Measurements from ENCODE around the gene HOXC6.

Gene HOXC6

GRCh38 chr12:54028314-54029201, at the start of gene HOXC6:
TSS of gene HOXC6 (plus strand) at chr12:54028440. CDS start at chr12:54028522, 82 bp downstream.
- Mint-ChIP-seq H3K9me3 (no peaks in the 10 kb centered on the region), H3K4me3 (no peak within 1 kb of the TSS), H3K27ac (no peak within 1 kb of the TSS), H3K36me3 (ENCODE audit: low read depth) (no peaks in the 10 kb centered on the region), H3K4me1 (peaks cover 19% of the 10 kb centered on the region), H3K27me3 (peaks cover 87% of the 10 kb centered on the region)
- DNase-seq: no peak
- no peak for ATAC-seq

GRCh38 chr12:53978477-53979356, 49.5 kb upstream of the HOXC6 start:
- no peak for DNase-seq
- H3K27me3 Mint-ChIP-seq: peaks cover 89% of the 10 kb centered on the region
- H3K9me3 Mint-ChIP-seq: no peaks in the 10 kb centered on the region
- no peak for ATAC-seq
- no peak overlapping the region for H3K27ac Mint-ChIP-seq
- H3K4me1 Mint-ChIP-seq: peaks cover 11% of the 10 kb centered on the region
- no peaks in the 10 kb centered on the region for H3K36me3 Mint-ChIP-seq (ENCODE audit: low read depth)
- no peak overlapping the region for H3K4me3 Mint-ChIP-seq

- Mint-ChIP-seq H3K27ac (no peak overlapping the region), H3K4me1 (peaks cover 14% of the 10 kb centered on the region), H3K4me3 (no peak overlapping the region), H3K9me3 (no peaks in the 10 kb centered on the region), H3K36me3 (ENCODE audit: low read depth) (no peaks in the 10 kb centered on the region), H3K27me3 (peaks cover 91% of the 10 kb centered on the region)
- ATAC-seq (no peak), DNase-seq (no peak)
Measured at GRCh38 chr12:53980104-53980801, 48.0 kb upstream of the HOXC6 start.

GRCh38 chr12:53980802-53981496, 47.3 kb upstream of the HOXC6 start:
- H3K4me3 Mint-ChIP-seq: no peak overlapping the region
- no peaks in the 10 kb centered on the region for H3K9me3 Mint-ChIP-seq
- ATAC-seq: no peak
- DNase-seq: no peak
- H3K27ac Mint-ChIP-seq: no peak overlapping the region
- H3K36me3 Mint-ChIP-seq (ENCODE audit: low read depth): no peaks in the 10 kb centered on the region
- H3K4me1 Mint-ChIP-seq: peaks cover 14% of the 10 kb centered on the region
- H3K27me3 Mint-ChIP-seq: peaks cover 90% of the 10 kb centered on the region

- H3K4me3 Mint-ChIP-seq: no peak overlapping the region
Measured at GRCh38 chr12:53981634-53982565, 46.3 kb upstream of the HOXC6 start.

DNA sequence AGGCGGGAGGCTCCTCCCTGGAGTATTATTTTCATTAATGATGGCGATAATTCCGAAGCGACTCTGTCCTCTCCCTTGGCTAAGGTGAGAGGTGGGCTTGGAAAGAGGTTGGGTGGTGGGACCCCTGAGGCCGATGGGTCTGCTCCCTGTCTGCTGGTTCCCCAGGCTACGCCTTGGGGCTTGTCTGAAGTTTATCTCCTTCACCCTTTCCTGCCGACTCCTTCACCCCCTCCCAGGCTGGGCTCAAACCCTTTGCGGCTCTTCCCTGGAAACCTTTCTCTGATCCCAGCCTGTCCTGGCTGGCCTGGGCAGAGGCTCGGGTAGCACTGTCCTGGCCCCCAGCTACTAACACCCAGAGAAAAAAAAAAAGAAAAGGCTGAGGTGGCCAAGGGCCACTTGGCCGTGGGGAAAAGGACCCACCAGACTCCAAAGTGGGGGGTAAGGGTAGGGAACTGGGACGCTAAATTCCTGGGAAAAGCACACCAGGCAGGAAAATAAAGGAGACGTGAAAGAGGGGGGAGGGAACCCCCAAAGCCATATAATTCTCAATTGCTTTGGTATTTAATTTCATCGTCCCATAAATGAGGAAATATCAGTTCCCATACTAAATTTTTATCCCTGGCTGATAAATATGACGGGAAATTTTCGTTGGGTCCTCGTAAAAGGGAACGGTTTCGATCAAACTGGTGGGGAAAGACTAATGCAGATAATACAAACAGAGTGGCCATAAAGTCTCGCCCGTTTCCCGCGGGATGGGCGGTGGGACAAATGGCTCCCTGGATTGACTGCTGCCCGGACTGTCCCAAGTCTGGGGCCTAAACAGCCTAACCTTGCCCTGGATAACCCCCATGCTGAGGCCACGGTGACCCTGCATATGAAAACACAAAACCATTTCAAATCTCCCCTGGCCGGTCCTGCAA, 45.3 kb upstream of the HOXC6 start:
- Mint-ChIP-seq H3K4me3 (no peak overlapping the region), H3K27me3 (peaks cover 91% of the 10 kb centered on the region), H3K9me3 (no peaks in the 10 kb centered on the region), H3K36me3 (ENCODE audit: low read depth) (no peaks in the 10 kb centered on the region), H3K27ac (no peak overlapping the region), H3K4me1 (peaks cover 17% of the 10 kb centered on the region)
- DNase-seq (no peak), ATAC-seq (no peak)

More at GRCh38 chr12:53981634-53982565, 46.3 kb upstream of the HOXC6 start:
- peaks cover 90% of the 10 kb centered on the region for H3K27me3 Mint-ChIP-seq
- ATAC-seq: no peak
- no peak for DNase-seq
- H3K4me1 Mint-ChIP-seq: peaks cover 17% of the 10 kb centered on the region
- no peak overlapping the region for H3K27ac Mint-ChIP-seq
- no peaks in the 10 kb centered on the region for H3K36me3 Mint-ChIP-seq (ENCODE audit: low read depth)
- no peaks in the 10 kb centered on the region for H3K9me3 Mint-ChIP-seq

DNA sequence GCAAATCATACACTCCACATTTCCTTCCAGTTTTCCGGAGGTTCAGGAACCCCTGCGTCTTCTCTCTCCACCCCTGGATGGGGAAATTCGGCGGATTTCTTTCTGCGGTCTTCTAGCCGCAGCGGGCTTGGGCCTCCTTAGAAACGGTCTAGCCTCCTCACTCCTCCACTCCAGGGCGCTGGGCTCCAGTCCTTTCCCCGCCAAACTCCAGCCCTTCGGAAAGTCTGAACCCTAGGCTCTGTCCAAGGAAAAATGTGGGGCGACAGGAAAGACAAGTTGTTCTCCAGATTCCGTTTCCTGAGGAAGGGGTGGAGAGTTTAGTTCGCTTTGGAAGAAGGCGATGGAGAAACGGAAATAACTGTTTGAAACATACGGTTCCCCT, 44.7 kb upstream of the HOXC6 start:
- H3K9me3 Mint-ChIP-seq: no peaks in the 10 kb centered on the region
- H3K4me1 Mint-ChIP-seq: peaks cover 17% of the 10 kb centered on the region
- peaks cover 91% of the 10 kb centered on the region for H3K27me3 Mint-ChIP-seq
- DNase-seq: no peak
- no peak overlapping the region for H3K4me3 Mint-ChIP-seq
- no peak overlapping the region for H3K27ac Mint-ChIP-seq
- H3K36me3 Mint-ChIP-seq (ENCODE audit: low read depth): no peaks in the 10 kb centered on the region
- ATAC-seq: no peak

- H3K27ac Mint-ChIP-seq: no peak overlapping the region
- ATAC-seq: no peak
- no peak for DNase-seq
- peaks cover 19% of the 10 kb centered on the region for H3K4me1 Mint-ChIP-seq
- H3K36me3 Mint-ChIP-seq (ENCODE audit: low read depth): no peaks in the 10 kb centered on the region
- no peaks in the 10 kb centered on the region for H3K9me3 Mint-ChIP-seq
- no peak overlapping the region for H3K4me3 Mint-ChIP-seq
- H3K27me3 Mint-ChIP-seq: peaks cover 90% of the 10 kb centered on the region
Measured at GRCh38 chr12:53983950-53984572, 44.2 kb upstream of the HOXC6 start.

GRCh38 chr12:53984901-53985691, 43.1 kb upstream of the HOXC6 start, which contains the start of gene HOXC10:
TSS of gene HOXC10 (plus strand) at chr12:53985146. CDS start at chr12:53985260, 114 bp downstream.
- Mint-ChIP-seq H3K9me3 (no peaks in the 10 kb centered on the region), H3K4me3 (peak within 1 kb of the TSS; percentile 29), H3K4me1 (peaks cover 30% of the 10 kb centered on the region), H3K27me3 (peaks cover 90% of the 10 kb centered on the region), H3K36me3 (ENCODE audit: low read depth) (no peaks in the 10 kb centered on the region), H3K27ac (peak within 1 kb of the TSS; percentile 76)
- DNase-seq: peak; percentile 89
- ATAC-seq: peak; percentile 68

DNA sequence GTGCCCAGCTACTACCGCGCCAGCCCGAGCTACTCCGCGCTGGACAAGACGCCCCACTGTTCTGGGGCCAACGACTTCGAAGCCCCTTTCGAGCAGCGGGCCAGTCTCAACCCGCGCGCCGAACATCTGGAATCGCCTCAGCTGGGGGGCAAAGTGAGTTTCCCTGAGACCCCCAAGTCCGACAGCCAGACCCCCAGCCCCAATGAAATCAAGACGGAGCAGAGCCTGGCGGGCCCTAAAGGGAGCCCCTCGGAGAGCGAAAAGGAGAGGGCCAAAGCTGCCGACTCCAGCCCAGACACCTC, 42.6 kb upstream of the HOXC6 start:
- H3K27ac Mint-ChIP-seq: peak overlapping the region; percentile 76
- H3K4me1 Mint-ChIP-seq: peaks cover 33% of the 10 kb centered on the region
- H3K9me3 Mint-ChIP-seq: no peaks in the 10 kb centered on the region
- H3K4me3 Mint-ChIP-seq: no peak overlapping the region
- no peaks in the 10 kb centered on the region for H3K36me3 Mint-ChIP-seq (ENCODE audit: low read depth)
- no peak for ATAC-seq
- no peak for DNase-seq
- peaks cover 90% of the 10 kb centered on the region for H3K27me3 Mint-ChIP-seq

DNA sequence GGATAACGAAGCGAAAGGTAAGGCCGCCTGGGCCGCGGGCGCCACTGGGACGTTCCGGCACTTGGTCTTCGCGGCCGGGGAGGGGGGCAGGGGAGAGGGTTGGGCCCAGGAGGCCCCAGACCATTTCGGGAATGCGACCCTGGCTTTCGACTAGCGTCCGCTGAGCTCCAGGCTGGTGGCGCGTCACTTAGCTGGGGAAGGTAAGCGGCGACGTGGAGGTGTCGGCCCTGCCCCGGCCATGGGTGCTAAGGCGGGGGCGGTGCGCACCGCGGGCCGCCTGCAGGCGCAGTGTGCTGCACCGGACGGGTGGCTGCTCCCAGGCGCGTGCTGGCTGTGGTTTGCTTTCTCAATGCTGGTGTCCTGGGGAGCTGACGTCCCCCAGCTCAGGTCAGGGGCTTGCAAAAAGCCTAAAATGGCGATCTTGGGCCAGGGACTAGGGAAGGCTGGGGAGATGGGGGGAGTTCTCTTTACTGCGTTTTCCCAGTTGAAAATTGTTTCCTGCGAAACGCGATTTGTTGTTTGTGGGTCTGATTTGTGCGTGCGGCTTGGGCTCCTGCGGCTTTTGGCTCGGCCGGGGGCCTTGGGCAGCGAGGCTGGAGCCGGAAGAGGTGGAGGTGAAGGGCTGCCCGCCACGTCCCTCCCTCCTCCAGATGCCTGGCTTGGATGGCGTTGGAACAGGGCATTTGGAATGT, 42.1 kb upstream of the HOXC6 start:
- Mint-ChIP-seq H3K27ac (no peak overlapping the region), H3K4me1 (peaks cover 36% of the 10 kb centered on the region), H3K27me3 (peaks cover 91% of the 10 kb centered on the region), H3K9me3 (no peaks in the 10 kb centered on the region), H3K36me3 (ENCODE audit: low read depth) (no peaks in the 10 kb centered on the region), H3K4me3 (no peak overlapping the region)
- no peak for ATAC-seq
- DNase-seq: no peak
